SK-N-SH treated with all-trans-retinoic acid at 6 μM for 48 hours (cell line): ENCODE data around the gene CLK4.
A peak's percentile ranks its signal among the peaks of the same experiment; 100 is the strongest.

Experiments
- ATAC-seq: fragments of 200-7000 bp; cut with Tn5 transposase; 3 replicates; pipeline ENCODE4 v1.9.1; 2020; ENCODE audit warnings: mild to moderate bottlenecking, moderate library complexity
- ARNTL ChIP-seq: fragments of 450-650 bp; formaldehyde crosslinking; IDR thresholded peaks from 2 replicates; pipeline ENCODE4 v1.5.0; 2020; ENCODE audit warnings: low read depth, mild to moderate bottlenecking, moderate library complexity, borderline replicate concordance
- BACH2 ChIP-seq: fragments of 250-450 bp; sonication (Bioruptor Pico); IDR thresholded peaks from 2 replicates; pipeline ENCODE4 v1.9.0; 2021; ENCODE audit warnings: mild to moderate bottlenecking, borderline replicate concordance
- CREB5 ChIP-seq: fragments of 250-450 bp; sonication (Bioruptor Pico); IDR thresholded peaks from 2 replicates; pipeline ENCODE4 v1.5.1; 2020; ENCODE audit warnings: low read depth, mild to moderate bottlenecking, moderate library complexity
- CSDC2 ChIP-seq: fragments of 250-450 bp; sonication (Bioruptor Pico); IDR thresholded peaks from 2 replicates; pipeline ENCODE4 v1.5.0; 2020; ENCODE audit warnings: mild to moderate bottlenecking, moderate library complexity
- GLIS3 ChIP-seq: fragments of 250-450 bp; sonication (Bioruptor Pico); IDR thresholded peaks from 2 replicates; pipeline ENCODE4 v1.5.0; 2020; ENCODE audit warnings: mild to moderate bottlenecking, moderate library complexity
- ISL1 ChIP-seq: fragments of 250-450 bp; sonication (Bioruptor Pico); IDR thresholded peaks from 2 replicates; pipeline ENCODE4 v2.1.2; 2022; ENCODE audit warnings: mild to moderate bottlenecking, moderate library complexity
- OSR1 ChIP-seq: fragments of 250-450 bp; sonication (Bioruptor Pico); IDR thresholded peaks from 2 replicates; pipeline ENCODE4 v1.8.0; 2022; ENCODE audit warnings: moderate library complexity, mild to moderate bottlenecking, inconsistent platforms
- PATZ1 ChIP-seq: fragments of 250-450 bp; sonication (Bioruptor Pico); IDR thresholded peaks from 2 replicates; pipeline ENCODE4 v1.8.0; 2020; ENCODE audit warnings: mild to moderate bottlenecking, moderate library complexity, borderline replicate concordance
- POU6F1 ChIP-seq: fragments of 250-450 bp; sonication (Bioruptor Pico); IDR thresholded peaks from 2 replicates; pipeline ENCODE4 v1.8.0; 2021; ENCODE audit warnings: low read depth, mild to moderate bottlenecking, moderate library complexity, borderline replicate concordance
- PPARA ChIP-seq: fragments of 250-450 bp; sonication (Bioruptor Pico); IDR thresholded peaks from 2 replicates; pipeline ENCODE4 v1.5.0; 2020; ENCODE audit warnings: mild to moderate bottlenecking, borderline replicate concordance
- RARB ChIP-seq: fragments of 250-450 bp; sonication (Bioruptor Pico); IDR thresholded peaks from 2 replicates; pipeline ENCODE4 v1.8.0; 2021; ENCODE audit warnings: mild to moderate bottlenecking, moderate library complexity
- SNAI2 ChIP-seq: fragments of 250-450 bp; sonication (Bioruptor Pico); IDR thresholded peaks from 2 replicates; pipeline ENCODE4 v1.5.0; 2020; ENCODE audit warnings: mild to moderate bottlenecking, moderate library complexity
- TCF4 ChIP-seq: fragments of 250-450 bp; sonication (Bioruptor Pico); IDR thresholded peaks from 2 replicates; pipeline ENCODE4 v1.8.0; 2021; ENCODE audit warnings: mild to moderate bottlenecking, moderate library complexity, borderline replicate concordance
- TOX ChIP-seq: fragments of 250-450 bp; sonication (Bioruptor Pico); IDR thresholded peaks from 2 replicates; pipeline ENCODE4 v1.8.0; 2021; ENCODE audit warnings: mild to moderate bottlenecking, moderate library complexity, borderline replicate concordance
- TSHZ2 ChIP-seq: fragments of 250-450 bp; sonication (Bioruptor Pico); IDR thresholded peaks from 2 replicates; pipeline ENCODE4 v1.5.0; 2020; ENCODE audit warnings: mild to moderate bottlenecking, moderate library complexity
- ZC3H10 ChIP-seq: fragments of 250-450 bp; sonication (Bioruptor Pico); IDR thresholded peaks from 2 replicates; pipeline ENCODE4 v1.5.1; 2021; ENCODE audit warnings: mild to moderate bottlenecking, moderate library complexity
- ZFP3 ChIP-seq: fragments of 250-450 bp; sonication (Bioruptor Pico); IDR thresholded peaks from 2 replicates; pipeline ENCODE4 v1.5.0; 2020; ENCODE audit warnings: mild to moderate bottlenecking, moderate library complexity
- ZNF70 ChIP-seq: fragments of 450-650 bp; formaldehyde crosslinking; IDR thresholded peaks from 2 replicates; pipeline ENCODE4 v1.5.0; 2020; ENCODE audit warnings: mild to moderate bottlenecking, moderate library complexity
- ZNF8 ChIP-seq: fragments of 450-650 bp; formaldehyde crosslinking; IDR thresholded peaks from 2 replicates; pipeline ENCODE4 v1.5.0; 2020; ENCODE audit warnings: mild to moderate bottlenecking, moderate library complexity

Gene CLK4

GRCh38 chr5:178589180-178590140 lies 37.4 kb downstream of the CLK4 start:
- no peak for TF ChIP-seq OSR1 (CRISPR knock-in tag)
- TF ChIP-seq TCF4 (CRISPR knock-in tag) = no peak
- no peak for TF ChIP-seq POU6F1
- peak; percentile 47 for ATAC-seq

GRCh38 chr5:178588769-178589168 lies 38.1 kb downstream of the CLK4 start:
- TF ChIP-seq ISL1 (no peak), TCF4 (CRISPR knock-in tag) (no peak), OSR1 (CRISPR knock-in tag) (no peak), ZFP3 (no peak), TOX (no peak), SNAI2 (CRISPR knock-in tag) (no peak), CSDC2 (no peak), CREB5 (no peak), ZC3H10 (CRISPR knock-in tag) (no peak), ARNTL (no peak), RARB (no peak), BACH2 (no peak), TSHZ2 (no peak)
- TF ChIP-seq, all 23 proteins: peak for 0
- ATAC-seq = no peak

- no peak for TF ChIP-seq ARNTL
- TF ChIP-seq ISL1 = no peak
- no peak for TF ChIP-seq RARB
- no peak for TF ChIP-seq TCF4 (CRISPR knock-in tag)
- TF ChIP-seq TOX = no peak
- no peak for TF ChIP-seq ZNF8 (CRISPR knock-in tag)
- no peak for TF ChIP-seq PPARA (CRISPR knock-in tag)
- no peak for TF ChIP-seq GLIS3 (CRISPR knock-in tag)
- TF ChIP-seq ZC3H10 (CRISPR knock-in tag) = no peak
- no peak for TF ChIP-seq PATZ1 (CRISPR knock-in tag)
- no peak for TF ChIP-seq BACH2
- TF ChIP-seq CREB5 = no peak
- no peak for TF ChIP-seq ZNF70 (CRISPR knock-in tag)
- no peak for ATAC-seq
Observed at GRCh38 chr5:178587763-178588611, 38.9 kb downstream of the CLK4 start.
